RWPE1 (cell line): ENCODE data around the gene TUSC2.

Source experiments
- CTCF ChIA-PET: fragments of 350-600 bp; sonication (Branson Sonifier 250); formaldehyde crosslinking; extraction: SDS; loops from one replicate; lab custom pipeline; 2021; lab: Yijun Ruan, JAX
- POLR2A ChIA-PET: fragments of 400-600 bp; formaldehyde crosslinking; extraction: SDS; loops from one replicate; lab custom pipeline; 2020; ENCODE audit warnings: antibody characterized with exemption; ENCODE audit not compliant: low non-redundant PET; lab: Yijun Ruan, JAX
- DNase-seq: peaks from one replicate; pipeline ENCODE4 v3.0.0; 2012; ENCODE audit warnings: low spot score
- H3K27ac ChIP-seq: fragments of 450-650 bp; 2 replicates; pipeline ENCODE4 v1.5.1; 2017
- TF ChIP-seq, protein P1 (sequence below): fragments of 450-650 bp; conservative IDR thresholded peaks from 2 replicates; pipeline ENCODE4 v1.5.1; 2017; ENCODE audit warnings: low read depth, mild to moderate bottlenecking

Gene TUSC2

GRCh38 chr3:50359760-50360110 lies 31.7 kb upstream of the TUSC2 start:
- CTCF ChIA-PET, result no interaction called here
- POLR2A ChIA-PET, result no interaction called here
- peak overlapping the region; percentile 77 for H3K27ac ChIP-seq
- TF ChIP-seq, protein P1, sequence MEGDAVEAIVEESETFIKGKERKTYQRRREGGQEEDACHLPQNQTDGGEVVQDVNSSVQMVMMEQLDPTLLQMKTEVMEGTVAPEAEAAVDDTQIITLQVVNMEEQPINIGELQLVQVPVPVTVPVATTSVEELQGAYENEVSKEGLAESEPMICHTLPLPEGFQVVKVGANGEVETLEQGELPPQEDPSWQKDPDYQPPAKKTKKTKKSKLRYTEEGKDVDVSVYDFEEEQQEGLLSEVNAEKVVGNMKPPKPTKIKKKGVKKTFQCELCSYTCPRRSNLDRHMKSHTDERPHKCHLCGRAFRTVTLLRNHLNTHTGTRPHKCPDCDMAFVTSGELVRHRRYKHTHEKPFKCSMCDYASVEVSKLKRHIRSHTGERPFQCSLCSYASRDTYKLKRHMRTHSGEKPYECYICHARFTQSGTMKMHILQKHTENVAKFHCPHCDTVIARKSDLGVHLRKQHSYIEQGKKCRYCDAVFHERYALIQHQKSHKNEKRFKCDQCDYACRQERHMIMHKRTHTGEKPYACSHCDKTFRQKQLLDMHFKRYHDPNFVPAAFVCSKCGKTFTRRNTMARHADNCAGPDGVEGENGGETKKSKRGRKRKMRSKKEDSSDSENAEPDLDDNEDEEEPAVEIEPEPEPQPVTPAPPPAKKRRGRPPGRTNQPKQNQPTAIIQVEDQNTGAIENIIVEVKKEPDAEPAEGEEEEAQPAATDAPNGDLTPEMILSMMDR, result no peak
- DNase-seq, result no peak

DNA sequence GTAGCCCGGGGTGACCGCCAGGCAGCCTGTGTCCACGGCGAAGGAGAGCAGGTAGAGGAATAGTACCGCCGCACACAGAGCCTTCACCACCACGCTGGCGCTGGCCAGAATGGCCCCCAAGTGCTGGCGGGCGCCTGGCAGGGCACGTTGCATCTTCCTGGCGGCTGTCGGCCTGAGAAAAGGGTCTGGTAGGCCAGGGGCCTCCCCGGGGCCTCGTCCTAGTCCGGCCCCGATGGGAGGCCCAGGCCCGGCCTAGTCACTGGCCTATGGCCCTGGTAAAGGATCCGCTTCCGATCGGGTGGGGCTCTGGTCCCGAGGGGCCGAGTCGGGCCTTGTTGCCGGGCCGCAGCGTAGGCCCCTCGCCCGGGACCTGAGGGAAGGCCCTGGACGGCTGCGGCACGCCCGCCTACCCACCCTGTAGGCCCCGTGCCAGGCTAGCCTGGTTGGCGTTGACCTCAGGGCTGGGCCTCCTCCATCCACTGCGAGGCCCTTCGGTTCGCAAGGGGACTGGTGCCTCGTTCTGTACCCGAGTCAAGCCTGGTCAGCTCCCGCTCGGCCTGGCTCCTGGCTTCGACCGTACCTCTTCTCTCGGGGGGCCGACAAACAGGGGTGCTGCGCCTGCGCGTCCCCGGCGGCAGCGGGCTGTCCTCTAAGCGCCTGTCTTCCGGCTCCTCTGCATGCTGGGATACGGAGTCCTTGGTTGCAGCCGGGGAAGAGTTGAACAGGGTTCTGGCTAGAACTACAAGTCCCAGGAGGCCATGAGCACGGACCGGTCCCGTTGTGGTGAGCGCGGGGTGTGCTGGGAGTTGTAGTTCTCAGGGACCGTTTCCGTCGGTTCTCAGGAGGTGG lies 31.1 kb upstream of the TUSC2 start, which contains the start of gene TMEM115:
TMEM115 (minus strand) TSS at position 611 of the 849 bp plus-strand sequence; CDS start at position 153, 458 bp downstream.
- TF ChIP-seq, protein P1, result no peak
- peak; percentile 88 for DNase-seq
- CTCF ChIA-PET, result no interaction called here
- H3K27ac ChIP-seq, result peak within 1 kb of the TSS; percentile 77
- POLR2A ChIA-PET, result no interaction called here

DNA sequence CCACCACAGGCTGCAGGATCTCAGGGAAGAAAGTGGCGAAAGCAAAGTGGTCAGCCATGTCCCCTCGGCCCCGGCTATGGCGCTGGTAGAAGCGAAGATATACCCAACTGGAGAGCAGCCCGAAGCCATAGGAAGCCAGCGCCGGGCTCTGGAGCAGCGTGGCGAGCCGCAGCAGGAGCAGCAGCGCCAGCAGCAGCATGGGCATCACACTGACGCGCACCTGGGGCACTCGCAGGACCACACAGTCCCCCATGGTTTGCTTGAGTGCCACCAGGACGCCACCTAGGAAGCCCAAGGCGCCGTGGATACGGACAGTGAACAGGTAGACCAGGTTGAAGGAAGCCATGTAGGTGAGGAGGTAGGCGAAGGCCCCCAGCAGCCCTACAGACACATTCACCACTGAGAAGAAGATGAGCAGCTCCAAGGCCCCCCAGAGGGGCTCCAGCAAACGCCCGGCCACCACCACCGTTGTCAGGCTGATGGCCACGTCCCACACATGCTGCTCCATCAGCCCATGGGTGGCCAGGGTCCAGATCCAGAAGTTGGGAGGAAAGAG lies 30.4 kb upstream of the TUSC2 start:
- POLR2A ChIA-PET, result no interaction called here
- H3K27ac ChIP-seq, result peak overlapping the region; percentile 77
- no peak for DNase-seq
- TF ChIP-seq, protein P1, result no peak
- CTCF ChIA-PET, result no interaction called here

DNA sequence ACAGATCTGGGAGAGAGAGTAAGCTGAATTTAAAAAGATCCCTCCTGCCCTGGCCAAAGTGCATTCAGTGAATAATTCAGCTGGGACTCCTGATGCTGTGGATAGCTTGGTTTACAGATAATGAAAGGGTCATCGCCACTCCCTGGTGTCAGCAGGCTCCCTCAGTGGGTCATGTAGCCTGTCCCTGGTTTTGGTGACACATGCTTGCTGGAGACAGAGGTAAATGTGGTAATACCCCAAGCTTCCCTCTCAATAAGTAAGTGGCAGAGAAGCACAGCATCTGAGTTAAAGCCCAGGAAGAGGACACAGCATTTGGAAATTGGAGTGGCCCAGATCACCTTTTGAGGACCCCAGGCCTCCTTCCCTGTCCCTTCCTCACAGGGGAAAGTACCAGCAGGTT lies 29.5 kb upstream of the TUSC2 start:
- peak overlapping the region; percentile 77 for H3K27ac ChIP-seq
- POLR2A ChIA-PET, result no interaction called here
- TF ChIP-seq, protein P1, result no peak
- DNase-seq, result no peak
- CTCF ChIA-PET, result no interaction called here

DNA sequence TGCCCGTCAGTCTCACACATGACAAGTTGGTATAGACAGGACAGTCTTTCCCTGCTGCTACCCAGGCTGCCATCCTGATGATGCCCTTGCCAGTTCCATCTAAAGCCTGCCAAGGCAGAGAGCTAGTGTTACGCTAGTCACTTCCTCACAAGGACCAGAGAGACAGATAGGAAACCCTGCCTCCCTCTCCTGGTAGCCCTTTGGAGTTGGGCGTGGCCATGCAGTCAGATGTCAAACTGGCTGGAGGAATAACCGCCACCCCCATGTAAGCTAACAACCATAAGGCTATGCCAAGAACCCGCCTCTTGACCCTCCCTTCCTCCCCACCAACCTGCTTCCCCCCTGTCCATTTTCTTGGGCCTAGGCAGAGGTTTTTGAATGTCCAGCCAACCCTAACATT lies 28.5 kb upstream of the TUSC2 start:
- ChIA-PET POLR2A (no interaction called here), CTCF (no interaction called here)
- DNase-seq, result no peak
- H3K27ac ChIP-seq, result peak overlapping the region; percentile 77
- TF ChIP-seq, protein P1, result no peak

GRCh38 chr3:50355829-50356552 lies 28.0 kb upstream of the TUSC2 start:
- no peak for DNase-seq
- ChIA-PET CTCF (no interaction called here), POLR2A (no interaction called here)
- TF ChIP-seq, protein P1, result no peak
- H3K27ac ChIP-seq, result peak overlapping the region; percentile 77
